HG03442 (cell line): Measurements from ENCODE around the gene SMIM24.
"Not testable (repeated sequence)": the region's sequence is repeated elsewhere in the genome, so short reads cannot be mapped to it uniquely, and the experiment has no call there.

Source experiments
- ATAC-seq: cut with Tn5 transposase; IDR thresholded peaks from one replicate; pipeline ENCODE4 v1.9.1; 2021; ENCODE audit warnings: mild to moderate bottlenecking, moderate library complexity; ENCODE audit not compliant: unreplicated experiment

The SMIM24 gene

DNA sequence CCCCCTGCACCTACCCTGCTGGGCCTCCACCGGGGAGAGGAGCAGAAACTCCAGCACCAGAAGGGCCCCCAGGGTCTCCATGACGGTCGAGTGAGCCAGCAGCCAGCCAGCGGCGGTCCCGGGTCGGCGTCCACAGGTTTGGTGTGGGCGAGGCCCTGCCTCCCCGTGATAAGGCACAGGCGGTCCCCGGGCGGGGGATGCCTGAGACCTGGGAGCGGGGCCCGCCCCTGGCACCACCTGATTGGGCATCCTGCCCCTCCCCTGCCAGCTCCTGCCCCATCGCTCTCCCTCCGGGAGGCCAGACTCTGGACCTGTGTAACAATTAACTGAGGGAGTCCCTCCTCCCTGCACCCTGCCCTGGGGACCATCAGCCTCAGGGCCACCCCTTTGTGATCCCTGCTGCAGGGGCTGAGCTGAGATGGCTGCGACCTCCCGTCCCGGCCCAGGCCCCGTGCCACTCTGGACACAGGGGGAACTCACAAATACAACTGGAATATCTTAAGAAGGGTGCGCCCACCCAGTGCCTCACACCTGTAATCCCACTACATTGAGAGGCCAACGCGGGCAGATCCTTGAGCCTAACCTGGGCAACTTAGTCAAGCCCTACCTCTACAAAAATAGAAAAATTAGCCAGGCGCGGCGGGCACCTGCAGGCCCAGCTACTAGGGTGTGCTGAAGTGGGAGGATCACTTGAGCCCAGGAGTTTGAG is at the start of gene SMIM24:
TSS of gene SMIM24 (minus strand) at position 143 of the 709 bp plus-strand sequence. CDS start at position 81, 62 bp downstream.
- ATAC-seq: no peak

DNA sequence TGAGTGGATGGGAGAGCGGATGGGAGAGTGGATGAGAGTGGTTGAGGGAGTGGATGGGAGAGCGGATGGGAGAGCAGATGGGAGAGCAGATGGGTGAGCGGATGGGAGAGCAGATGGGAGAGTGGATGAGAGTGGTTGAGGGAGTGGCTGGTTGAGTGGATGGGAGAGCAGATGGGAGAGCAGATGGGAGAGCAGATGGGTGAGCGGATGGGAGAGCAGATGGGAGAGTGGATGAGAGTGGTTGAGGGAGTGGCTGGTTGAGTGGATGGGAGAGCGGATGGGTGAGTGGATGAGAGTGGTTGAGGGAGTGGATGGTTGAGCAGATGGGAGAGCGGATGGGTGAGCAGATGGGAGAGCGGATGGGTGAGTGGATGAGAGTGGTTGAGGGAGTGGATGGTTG is 49.0 kb upstream of the SMIM24 start:
- ATAC-seq: not testable (repeated sequence)

DNA sequence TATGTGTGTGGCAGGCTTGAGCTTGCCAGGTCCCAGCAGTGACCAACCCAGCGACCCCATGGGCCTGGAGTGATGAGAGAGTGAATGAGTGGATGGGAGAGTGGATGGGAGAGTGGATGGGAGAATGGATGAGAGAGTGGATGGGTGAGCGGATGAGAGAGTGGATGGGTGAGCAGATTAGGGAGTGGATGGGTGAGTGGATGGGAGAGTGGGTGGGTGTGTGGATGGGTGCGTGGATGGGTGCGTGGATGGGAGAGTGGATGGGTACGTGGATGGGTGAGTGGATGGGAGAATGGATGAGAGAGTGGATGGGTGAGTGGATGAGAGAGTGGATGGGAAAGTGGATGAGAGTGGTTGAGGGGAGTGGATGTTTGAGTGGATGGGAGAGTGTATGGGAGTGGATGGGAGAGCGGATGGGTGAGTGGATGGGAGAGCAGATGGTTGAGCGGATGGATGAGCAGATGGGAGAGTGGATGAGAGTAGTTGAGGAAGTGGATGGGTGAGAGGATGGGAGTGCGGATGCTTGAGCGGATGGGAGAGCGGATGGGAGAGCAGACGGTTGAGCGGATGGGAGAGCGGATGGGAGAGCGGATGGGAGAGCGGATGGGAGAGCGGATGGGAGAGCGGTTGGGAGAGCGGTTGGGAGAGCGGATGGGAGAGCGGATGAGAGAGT is 48.4 kb upstream of the SMIM24 start:
- no peak for ATAC-seq

DNA sequence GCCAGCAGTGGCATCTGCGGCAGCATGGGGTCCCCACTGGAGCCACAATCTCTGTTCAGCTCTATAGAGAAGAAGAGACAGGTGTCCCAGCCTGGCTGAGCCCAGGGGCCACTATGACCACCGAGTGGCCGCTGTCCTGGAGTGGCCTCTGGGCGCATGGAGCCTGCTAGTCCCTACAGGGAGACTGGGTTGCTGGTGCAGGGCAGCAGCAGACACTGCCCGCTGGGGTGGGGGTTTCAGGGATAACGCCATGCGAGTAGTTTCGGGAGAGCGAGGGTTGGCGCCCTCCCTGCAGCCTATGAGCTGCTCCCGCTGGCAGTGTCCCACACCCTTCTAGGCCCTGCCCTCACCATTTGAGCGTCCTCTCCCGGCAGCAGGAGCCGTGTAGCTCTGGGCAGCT is 47.8 kb upstream of the SMIM24 start:
- ATAC-seq: no peak

DNA sequence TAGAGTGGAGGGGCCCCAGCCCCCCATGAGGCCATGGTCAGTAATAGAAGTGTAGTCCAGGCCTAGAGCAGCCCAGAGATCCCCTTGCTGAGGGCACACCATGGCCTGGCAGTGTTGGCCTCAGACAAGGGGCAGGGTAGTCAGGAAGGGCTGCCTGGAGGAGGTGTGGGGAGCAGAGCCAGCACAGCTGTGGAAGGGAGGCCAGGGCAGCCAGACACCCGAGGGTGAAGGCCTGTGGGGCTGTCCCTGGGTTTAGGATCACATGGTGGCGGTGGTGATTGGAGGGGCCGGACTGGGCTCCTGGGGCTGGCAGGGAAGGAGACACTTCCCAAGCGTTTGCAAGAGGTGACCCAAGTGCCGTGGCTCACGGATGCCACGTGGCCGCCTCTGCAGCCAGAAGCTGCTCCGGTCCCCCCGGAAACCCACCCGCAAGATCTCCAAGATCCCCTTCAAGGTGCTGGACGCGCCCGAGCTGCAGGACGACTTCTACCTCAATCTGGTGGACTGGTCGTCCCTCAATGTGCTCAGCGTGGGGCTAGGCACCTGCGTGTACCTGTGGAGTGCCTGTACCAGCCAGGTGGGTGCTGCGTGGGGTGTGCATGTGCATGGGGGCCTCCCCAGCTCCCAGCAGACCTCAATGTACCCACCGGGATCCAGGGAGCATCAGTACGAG is 47.0 kb upstream of the SMIM24 start:
- ATAC-seq: no peak

DNA sequence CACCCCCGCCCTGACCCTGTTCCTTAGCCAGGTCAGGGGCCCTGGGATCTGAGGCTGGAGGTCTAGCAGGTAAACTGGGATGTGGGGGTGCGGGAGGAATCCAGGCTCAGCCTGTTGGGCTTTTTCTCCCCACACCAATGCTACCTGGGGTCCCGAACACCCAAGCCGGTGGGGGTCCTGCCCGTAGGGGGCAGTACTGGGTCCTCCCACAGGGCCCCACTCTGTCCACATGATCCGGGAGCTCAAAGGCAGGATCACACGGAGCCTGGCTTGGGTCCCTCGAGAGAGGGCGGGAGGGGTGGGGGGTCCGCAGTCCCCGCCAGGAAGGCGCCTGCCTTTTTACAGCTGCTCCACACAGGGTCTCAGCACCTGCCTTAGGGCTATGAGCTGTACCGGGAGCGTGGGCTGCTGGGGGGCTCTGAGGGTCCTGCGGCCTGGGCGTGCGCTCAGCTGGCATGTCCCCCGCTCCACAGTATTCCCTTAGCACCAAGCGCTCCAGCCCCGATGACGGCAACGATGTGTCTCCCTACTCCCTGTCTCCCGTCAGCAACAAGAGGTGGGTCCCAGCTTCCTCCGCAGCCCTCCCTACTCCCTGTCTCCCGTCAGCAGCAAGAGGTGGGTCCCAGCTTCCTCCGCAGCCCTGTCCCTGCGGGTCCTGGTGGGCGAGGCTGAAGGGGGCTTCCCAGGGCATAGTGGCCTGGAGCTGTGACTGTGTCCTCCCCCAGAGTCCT is 46.3 kb upstream of the SMIM24 start:
- no peak for ATAC-seq

DNA sequence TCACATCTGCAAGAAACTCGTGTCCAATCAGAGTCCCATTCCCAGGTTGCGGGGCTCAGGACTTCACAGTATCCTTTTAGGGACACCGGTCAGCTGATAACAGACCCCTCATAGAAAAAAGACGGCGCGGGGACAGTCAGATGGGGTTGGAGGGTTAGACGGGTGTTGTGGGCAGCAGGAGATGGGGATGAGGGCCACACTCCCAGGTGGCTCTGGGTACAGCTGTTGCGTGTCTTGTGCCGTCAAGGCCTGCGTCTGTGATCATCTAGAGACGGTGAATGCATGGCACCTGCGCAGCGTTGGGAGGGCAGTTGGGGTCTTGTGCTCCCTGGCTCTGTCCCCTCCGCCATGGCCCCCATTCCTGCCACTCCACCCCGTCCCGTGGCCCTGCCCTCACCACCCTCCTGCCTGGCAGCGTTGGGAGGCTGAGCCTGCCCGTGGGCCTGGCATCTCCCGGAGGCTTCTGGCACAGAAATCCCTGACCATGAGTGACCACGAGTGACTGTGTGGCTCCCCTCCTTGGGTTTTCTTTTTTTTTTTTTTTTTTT is 44.7 kb upstream of the SMIM24 start:
- no peak for ATAC-seq

DNA sequence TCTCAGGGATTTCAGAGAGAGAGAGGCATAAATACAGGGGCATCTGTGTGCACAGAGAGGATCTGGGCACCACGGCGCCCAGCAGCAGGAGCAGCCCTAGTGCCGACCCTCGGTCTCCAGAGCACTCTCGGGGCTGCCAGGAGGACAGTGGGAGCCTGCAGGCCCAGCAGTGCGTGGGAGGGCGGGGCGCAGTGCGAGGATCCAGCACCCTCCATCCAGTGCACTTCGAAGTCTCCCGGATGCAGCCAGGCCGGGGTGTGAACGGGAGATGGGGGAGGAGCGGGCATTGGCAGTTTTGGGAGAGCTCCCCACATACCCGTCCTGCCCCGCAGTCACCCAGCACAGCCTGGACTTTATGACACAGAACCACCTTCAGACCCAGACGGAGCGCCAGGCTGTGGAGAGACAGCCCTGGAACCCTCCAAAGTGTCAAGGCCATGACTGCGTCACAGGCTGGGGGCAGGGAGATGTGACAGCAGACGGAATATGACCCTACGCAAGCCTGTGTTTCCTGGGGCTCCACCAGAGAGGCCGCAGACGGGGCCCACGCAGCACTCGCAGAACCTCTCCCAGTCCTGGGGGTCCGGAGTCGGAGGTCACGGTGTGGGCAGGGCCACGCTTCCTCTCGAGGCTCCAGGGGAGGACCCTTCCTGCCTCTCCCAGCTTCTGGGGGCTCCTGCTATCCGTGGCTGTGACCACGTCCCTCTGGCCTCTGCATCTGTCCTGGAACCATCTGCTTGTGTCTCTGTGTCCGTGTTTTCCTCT is 43.9 kb upstream of the SMIM24 start:
- no peak for ATAC-seq

DNA sequence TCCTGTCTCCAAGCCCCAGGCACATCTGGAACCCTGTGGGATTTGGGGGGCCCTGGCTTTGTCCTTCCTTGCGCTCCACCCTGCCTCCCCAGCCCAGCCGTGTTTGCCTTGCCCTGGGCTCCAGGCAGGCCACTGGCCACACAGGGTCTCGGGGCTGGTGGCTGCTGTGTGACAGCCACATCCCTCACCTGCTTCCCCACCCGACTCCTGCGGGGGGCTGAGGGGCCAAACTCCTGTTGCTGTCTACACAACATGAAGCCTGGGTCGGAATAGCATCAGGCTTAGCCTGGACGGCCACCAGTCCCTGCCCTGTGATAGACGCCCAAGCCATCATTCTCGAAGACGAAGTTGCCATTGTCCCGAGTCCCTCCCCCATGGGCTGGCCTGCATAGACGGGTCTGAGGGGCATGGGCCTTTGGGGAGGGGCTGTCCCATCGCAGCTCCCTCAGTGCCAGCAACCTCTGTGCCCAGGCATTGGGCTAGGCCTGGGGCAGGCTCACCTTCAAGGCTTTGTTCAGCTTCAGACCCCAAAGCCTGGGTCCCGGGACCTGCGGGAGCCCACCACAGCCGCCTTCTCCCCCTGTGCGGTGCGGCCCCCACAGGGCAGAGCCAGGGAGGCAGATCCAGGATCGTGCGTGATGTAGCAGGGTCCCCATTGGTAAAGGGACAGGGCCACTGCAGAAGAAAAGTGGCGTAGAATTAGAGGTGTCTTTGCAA is 43.2 kb upstream of the SMIM24 start:
- ATAC-seq: no peak

DNA sequence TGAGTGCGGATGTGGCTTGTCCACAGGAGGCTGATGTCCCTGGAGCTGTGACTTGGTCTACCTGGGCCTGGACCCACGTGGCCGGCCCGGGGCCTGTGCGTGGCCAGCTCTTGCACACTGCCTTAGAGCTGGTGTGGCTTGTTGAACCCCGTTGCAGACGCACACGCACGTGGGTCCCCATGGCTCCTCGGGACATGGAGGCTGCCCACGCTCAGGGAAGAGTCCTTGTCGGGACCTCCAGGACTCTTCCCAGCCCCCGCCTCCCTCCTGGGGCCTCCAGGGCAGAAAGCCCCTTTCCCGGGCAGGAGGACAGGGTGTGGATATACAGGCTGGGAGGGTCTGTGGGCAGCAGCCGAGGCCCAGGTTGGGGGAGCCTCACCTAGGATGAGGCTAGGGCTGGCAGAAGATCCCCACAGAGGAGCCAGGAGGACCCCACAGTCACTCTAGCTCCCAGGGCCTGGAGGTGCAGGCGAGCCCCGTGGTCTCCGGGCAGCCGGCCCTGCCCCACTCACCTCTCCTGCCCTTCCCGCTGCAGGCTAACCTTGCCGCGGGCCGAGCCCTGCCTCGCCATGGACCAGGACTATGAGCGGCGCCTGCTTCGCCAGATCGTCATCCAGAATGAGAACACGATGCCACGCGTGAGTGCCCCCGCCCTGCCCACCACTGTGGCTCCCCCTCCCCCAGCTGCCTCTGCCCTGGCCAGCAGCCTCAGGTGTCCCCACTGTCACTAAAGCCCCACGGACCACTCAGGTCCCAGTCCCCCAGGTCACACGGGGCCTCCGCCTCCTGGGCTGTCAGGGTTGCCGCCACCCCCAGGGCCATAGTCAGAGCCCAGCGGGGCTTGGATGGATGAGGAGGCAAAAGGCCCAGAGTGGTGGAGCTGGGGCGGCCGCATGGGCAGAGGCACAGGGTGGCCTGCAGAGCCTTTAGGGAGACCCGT is 42.4 kb upstream of the SMIM24 start:
- no peak for ATAC-seq

DNA sequence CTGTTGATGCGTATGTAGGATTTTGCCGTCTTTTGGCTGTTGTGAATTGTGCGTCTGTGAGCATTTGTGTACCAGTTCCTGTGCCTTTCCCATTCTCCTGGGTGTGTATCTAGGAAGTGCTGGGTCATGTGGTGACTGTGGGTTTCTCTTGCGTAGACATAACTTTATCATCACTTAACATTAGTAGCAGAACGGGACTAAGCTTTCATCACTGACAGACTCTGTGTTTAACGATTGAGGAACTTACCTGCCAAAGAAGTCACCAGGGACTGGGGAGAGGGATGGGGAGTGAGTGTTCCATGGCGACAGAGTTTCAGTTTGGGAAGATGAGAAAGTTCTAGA is 40.8 kb upstream of the SMIM24 start:
- ATAC-seq: no peak

DNA sequence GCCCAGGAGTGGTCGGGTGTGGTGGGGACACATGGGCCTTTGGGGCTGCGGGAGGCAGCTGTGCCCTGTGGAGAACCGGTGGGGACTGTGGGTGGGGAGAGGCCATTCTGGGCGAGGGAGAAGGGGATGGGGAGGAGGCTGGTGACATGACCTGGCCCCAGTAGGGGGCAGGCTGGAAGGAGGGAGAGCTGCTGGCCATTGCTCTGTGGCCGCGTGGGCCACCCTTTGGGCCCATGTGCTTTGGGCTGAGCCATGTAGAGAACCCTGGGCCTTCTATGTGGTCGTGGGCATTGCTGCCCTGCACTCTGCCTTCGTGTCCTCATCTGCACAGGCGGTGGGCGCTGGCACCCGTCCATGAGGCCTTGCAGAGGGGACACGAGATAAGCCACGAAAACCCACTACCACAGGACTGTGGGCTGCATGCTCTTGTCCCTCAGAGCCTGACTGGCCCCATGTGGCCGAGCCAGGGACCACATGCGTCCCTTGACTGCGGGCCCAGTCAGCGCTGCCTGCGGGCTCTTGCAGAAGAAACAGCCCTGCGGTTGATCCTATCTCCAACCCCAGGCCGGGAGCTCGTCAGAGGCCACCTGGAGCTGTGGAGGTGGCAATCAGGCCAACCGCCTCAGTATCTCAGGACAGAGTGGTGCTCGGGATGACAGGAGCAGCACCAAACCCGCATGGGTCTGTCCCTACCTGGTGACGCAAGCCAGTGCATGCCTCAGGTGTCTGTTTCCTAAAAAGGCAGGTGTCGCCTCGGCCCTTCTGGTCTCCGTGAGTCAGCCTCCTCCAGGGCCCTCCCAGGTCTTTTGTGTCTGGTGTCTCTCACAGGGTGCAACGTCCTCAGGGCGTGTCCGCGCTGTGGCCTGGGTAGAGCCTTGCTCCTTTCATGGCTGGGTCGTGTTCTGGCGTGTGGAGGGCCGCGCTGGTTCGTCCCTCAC is 40.1 kb upstream of the SMIM24 start:
- ATAC-seq: no peak

DNA sequence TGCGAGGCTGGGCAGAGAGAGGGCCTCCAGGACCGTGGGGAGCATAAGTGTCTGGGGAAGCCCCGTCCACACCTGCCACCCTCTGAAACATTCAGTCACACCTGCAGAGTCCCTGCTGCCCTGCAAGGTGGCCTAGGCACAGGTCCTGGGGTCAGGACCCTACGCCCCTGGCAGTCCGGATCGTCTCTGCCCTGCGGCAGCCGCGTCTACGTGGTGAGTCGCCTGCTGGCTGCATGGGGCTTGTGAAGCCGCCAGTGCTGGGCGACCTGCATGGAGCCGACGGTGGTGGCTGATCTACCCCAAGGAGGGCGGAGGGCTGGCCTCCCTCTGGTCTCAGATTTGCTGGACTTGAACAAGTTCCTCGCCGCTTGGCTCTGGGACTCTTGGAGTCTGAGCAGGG is 38.8 kb upstream of the SMIM24 start:
- no peak for ATAC-seq

DNA sequence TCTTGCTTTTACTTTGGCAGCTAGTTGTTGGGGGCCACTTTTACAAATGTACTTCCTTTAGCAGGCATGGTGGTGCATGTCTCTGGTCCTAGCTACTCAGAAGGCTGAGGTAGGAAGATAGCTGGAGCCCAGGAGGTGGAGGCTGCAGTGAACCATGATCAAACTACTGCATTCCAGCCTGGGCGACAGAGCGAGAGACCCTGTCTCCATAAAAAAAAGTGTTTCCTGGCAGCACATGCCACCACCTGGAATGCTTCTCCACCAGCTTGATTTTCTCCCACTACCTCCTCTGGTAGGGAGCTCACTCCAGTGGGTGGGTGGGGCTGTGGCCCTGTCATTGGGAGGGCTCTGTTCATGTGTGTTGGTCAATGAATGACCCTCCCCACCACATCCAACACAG is 38.3 kb upstream of the SMIM24 start:
- ATAC-seq: no peak

DNA sequence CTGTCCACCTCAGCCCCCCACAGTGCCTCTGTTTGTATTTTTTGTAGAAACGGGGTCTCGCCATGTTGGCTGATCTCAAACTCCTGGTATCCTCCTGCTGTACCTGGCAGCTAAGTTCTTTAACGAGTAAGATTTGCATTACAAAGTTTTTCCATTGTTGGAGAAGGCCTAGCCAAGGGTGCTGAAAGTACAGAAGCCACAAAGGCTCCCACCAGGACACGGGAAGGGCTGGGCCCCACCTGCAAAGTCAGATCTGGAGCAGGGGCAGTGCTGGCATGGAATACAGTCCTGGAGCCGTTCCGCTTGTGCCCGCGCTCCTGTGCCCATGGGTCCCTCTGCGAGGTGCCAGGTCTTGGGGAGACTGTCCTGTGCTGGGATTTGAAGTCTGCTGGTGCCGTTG is 37.9 kb upstream of the SMIM24 start:
- ATAC-seq: no peak

DNA sequence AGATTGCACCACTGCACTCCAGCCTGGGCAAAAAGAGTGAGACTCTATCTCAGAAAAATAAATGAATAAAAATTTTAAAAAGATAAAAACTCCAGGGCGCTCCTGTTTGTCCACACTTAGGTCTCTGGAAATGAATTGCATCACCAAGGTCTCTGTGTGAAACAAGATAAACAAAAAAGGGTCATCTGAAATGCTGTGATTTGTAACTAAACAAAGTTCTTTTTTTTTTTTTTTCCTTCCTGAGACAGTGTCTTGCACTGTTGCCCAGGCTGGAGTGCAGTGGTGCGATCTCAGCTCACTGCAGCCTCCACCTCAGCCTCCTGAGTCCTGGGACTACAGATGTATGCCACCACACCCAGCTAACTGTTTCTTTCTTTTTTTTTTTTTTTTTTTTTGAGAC is 37.3 kb upstream of the SMIM24 start:
- ATAC-seq: no peak

DNA sequence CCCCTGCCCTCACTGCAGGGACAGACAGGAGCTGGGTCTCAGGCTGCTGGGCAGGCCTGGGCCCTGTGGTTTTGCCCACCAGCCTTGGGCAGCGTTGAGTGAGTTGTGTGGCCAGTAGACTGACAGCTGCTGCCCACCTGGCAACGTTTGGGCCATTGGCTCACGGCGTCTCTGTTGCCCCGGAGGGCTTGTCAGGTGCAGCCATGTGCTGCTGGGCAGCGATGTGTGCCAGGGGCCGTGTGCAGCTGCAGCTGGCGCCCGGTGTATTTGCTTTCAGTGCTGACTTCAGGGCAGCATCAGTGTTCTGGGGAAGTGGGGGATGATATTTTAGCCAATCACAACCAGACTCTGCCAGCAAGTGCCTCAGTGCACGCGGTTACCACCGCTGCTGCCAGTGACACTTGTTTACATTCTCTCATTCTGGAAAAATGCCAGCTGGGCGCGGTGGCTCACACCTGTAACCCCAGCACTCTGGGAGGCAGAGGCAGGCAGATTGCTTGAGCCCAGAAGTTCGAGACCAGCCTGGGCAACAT is 36.4 kb upstream of the SMIM24 start:
- ATAC-seq: no peak
